BLaER1 treated with 17β-estradiol and CSF1 and Interleukin-3, amounts not matched to agents 10 nM and 100 nM (cell line): ENCODE results near the gene TUBA3E.
"Not testable (repeated sequence)": the region's sequence is repeated elsewhere in the genome, so short reads cannot be mapped to it uniquely, and the experiment has no call there.

Experiments used
- H3K27ac ChIP-seq, 11 experiments: shearing (Covaris generic); formaldehyde crosslinking; 2 replicates each; pipeline ENCODE4 v1.8.1; 2022
- H3K27me3 ChIP-seq, 11 experiments: shearing (Covaris generic); formaldehyde crosslinking; 2 replicates each; pipeline ENCODE4 v1.8.1; 2022
- H3K36me3 ChIP-seq, 11 experiments: shearing (Covaris generic); formaldehyde crosslinking; 2 replicates each; pipeline ENCODE4 v1.8.1; 2022
- H3K4me1 ChIP-seq, 10 experiments: shearing (Covaris generic); formaldehyde crosslinking; 2 replicates each; pipeline ENCODE4 v1.8.1; 2022
- H3K4me2 ChIP-seq, 11 experiments: shearing (Covaris generic); formaldehyde crosslinking; 2 replicates each; pipeline ENCODE4 v1.8.1; 2022
- H3K4me3 ChIP-seq, 10 experiments: shearing (Covaris generic); formaldehyde crosslinking; 2 replicates each; pipeline ENCODE4 v1.8.1; 2022
- H3K9ac ChIP-seq, 11 experiments: shearing (Covaris generic); formaldehyde crosslinking; 2 replicates each; pipeline ENCODE4 v1.8.1; 2022
- H3K9me3 ChIP-seq, 11 experiments: shearing (Covaris generic); formaldehyde crosslinking; replicated peaks in 1 of 11; 2 replicates each; pipeline ENCODE4 v1.8.1; 2022
- H4K20me1 ChIP-seq, 11 experiments: shearing (Covaris generic); formaldehyde crosslinking; 2 replicates each; pipeline ENCODE4 v1.8.1; 2022

TUBA3E gene

DNA sequence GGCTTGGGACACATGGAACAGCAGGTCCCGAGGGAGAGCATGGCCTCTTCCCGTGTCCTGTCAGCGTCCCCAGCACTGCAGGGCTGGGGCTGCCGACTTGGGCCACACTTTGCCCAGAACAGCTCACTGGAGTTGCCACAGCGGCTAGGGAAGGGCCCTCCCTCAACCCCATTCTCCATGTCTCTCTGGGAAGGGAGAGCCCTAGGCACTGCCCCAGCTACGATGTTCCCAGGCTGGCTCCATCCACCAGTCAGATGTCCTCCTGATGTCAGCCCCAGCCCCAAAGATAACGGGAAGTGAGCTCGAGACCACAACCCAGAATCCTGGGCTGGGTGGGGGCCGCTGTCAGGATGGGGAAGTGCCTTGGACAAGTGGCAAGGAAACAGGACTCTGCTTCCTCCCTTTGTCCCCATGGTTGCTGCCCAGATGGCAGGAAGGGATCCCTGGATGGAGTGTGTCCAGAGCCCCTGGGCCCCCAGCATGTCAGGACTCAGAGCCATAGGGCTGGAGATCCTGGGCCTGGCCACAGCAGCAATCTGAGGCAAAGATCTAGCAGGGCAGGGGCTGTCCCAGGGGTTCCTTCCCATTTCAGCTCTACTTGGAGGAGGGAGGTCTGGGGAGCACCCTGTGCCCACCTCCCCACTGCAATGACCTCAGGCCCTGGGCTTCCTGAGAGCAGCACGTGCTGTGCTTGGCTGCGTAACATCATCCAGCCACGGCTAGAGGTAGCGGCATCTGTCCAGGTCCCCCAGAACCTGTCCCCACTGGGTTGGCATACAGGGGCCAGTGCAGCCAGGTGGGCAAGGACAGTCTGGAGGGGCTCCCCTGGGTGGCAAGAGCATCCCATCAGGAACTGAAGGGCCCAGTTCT lies 55.6 kb downstream of the TUBA3E start:
- not testable (repeated sequence) for H3K4me3 ChIP-seq, H3K9ac ChIP-seq, H4K20me1 ChIP-seq, H3K36me3 ChIP-seq, H3K9me3 ChIP-seq, H3K27ac ChIP-seq
- Histone ChIP-seq H3K27me3 (peaks cover 13 to 31% (median 24%) of the 10 kb centered on the region in 11 experiments), H3K4me1 (peaks cover 0 to 19% (median 7%) of the 10 kb centered on the region in 10 experiments; a peak in 14 of 20 replicates), H3K4me2 (peak overlapping the region in 7 of 11 experiments; percentile 49 to 73 (median 60); a peak in 9 of 22 replicates)
